Gastroesophageal sphincter (tissue), 4 donors: ENCODE results near the gene MLF1. TPM values are rescaled to one million over a fixed set of nuclear protein-coding genes. Genes with fewer than 3 reads are reported as not detected.
A peak's percentile ranks its signal among the peaks of the same experiment; 100 is the strongest.
"Not testable (repeated sequence)": the region's sequence is repeated elsewhere in the genome, so short reads cannot be mapped to it uniquely, and the experiment has no call there.

Experiments
- ATAC-seq: fragments of 150-250 bp; one replicate; pipeline ENCODE4 v1.9.1; 2016; ENCODE audit warnings: mild to moderate bottlenecking, moderate library complexity
- H3K27ac ChIP-seq, 4 donors: fragments of 200-600 bp; sonication (generic) in 3 of 4; 1 replicate in 3 of 4; 2 replicates in 1 of 4; pipeline ENCODE4 v1.5.1; 2016 to 2019
- H3K27me3 ChIP-seq: fragments of 200-600 bp; sonication (generic); one replicate; pipeline ENCODE4 v1.5.1; 2019
- H3K36me3 ChIP-seq, 2 donors: fragments of 200-600 bp; sonication (generic); one replicate each; pipeline ENCODE4 v1.5.1; 2019; ENCODE audit warnings: control low read depth in 1 of 2
- H3K4me1 ChIP-seq, 3 donors: fragments of 200-600 bp; sonication (generic); 1 replicate in 2 of 3; 2 replicates in 1 of 3; pipeline ENCODE4 v1.5.1; 2016 to 2019; ENCODE audit warnings: control low read depth in 2 of 3
- H3K4me3 ChIP-seq, 2 donors: fragments of 200-600 bp; sonication (generic); one replicate each; pipeline ENCODE4 v1.5.1; 2019; ENCODE audit warnings: mild to moderate bottlenecking in 1 of 2, moderate library complexity in 1 of 2
- H3K9me3 ChIP-seq, 3 donors: fragments of 200-600 bp; sonication (generic); one replicate each; pipeline ENCODE4 v1.5.1; 2017 to 2019; ENCODE audit warnings: control low read depth in 2 of 3
- CTCF ChIP-seq, 4 experiments: fragments of 200-600 bp in 2 of 4; fragments of 450-650 bp in 2 of 4; sonication (generic) in 1 of 4; IDR thresholded peaks; one replicate each; pipeline ENCODE4 v1.5.1; 2017 to 2019; ENCODE audit warnings: antibody characterized with exemption in 4 of 4, mild to moderate bottlenecking in 2 of 4, moderate library complexity in 2 of 4
- EP300 ChIP-seq: sonication (generic); formaldehyde crosslinking; IDR thresholded peaks from one replicate; pipeline ENCODE4 v1.6.1; 2017; ENCODE audit warnings: antibody characterized with exemption, mild to moderate bottlenecking
- POLR2A ChIP-seq, 2 donors: fragments of 450-650 bp; IDR thresholded peaks; one replicate each; pipeline ENCODE4 v1.6.1; 2017; ENCODE audit warnings: antibody characterized with exemption in 2 of 2, mild to moderate bottlenecking in 2 of 2, moderate library complexity in 1 of 2
- POLR2AphosphoS5 ChIP-seq: sonication (generic); formaldehyde crosslinking; IDR thresholded peaks from one replicate; pipeline ENCODE4 v1.6.1; 2017; ENCODE audit warnings: antibody characterized with exemption
- WGBS, 2 donors: methylation state at CpG; one replicate each; pipeline ENCODE4 v1.1.5; 2018; ENCODE audit warnings: low coverage in 1 of 2; 5-methylcytosine and 5-hydroxymethylcytosine counted together
- total RNA-seq, 4 donors: library from RNA; depleted of rRNA; stranded (reverse); fragments of >200 nt; gene quantifications; one replicate each; pipeline ENCODE4 v1.1.0, GENCODE V29; 2016

Gene MLF1
- total RNA-seq, 4 donors from 2014 or later, result 8.1 to 21.2 (median 14.8) TPM

- no peak for TF ChIP-seq EP300
- TF ChIP-seq POLR2A (IDR thresholded peaks at IDR 0.05), result no peak
- no peak for TF ChIP-seq POLR2AphosphoS5
- TF ChIP-seq CTCF (IDR thresholded peaks at IDR 0.05), result peak in 1 of 4 experiments; percentile 35
- Histone ChIP-seq H3K4me1 (no peaks in the 10 kb centered on the region), H3K36me3 (no peaks in the 10 kb centered on the region), H3K9me3 (no peaks in the 10 kb centered on the region), H3K27ac (no peak overlapping the region), H3K4me3 (no peak overlapping the region), H3K27me3 (no peaks in the 10 kb centered on the region)
- no peak for ATAC-seq
Measured at GRCh38 chr3:158532099-158532734, 38.8 kb upstream of the MLF1 start.

- Histone ChIP-seq H3K27me3 (no peaks in the 10 kb centered on the region), H3K9me3 (no peaks in the 10 kb centered on the region), H3K4me3 (no peak overlapping the region), H3K36me3 (no peaks in the 10 kb centered on the region), H3K4me1 (no peaks in the 10 kb centered on the region), H3K27ac (no peak overlapping the region)
- WGBS, 2 donors, result 60% methylated on average over 2 of the region's 2 CpGs; no CpG with 5 or more reads in 1 of the 2 donors
- TF ChIP-seq EP300 (no peak), POLR2AphosphoS5 (no peak), CTCF (IDR thresholded peaks at IDR 0.05) (no peak), POLR2A (IDR thresholded peaks at IDR 0.05) (no peak)
- no peak for ATAC-seq
Measured at GRCh38 chr3:158535918-158536317, 35.1 kb upstream of the MLF1 start.

GRCh38 chr3:158539414-158540014 lies 31.5 kb upstream of the MLF1 start:
- H3K4me3 ChIP-seq, result no peak overlapping the region
- WGBS, 2 donors, result 81 to 93% methylated on average over 3 of the region's 3 CpGs
- ATAC-seq, result no peak
- no peaks in the 10 kb centered on the region for H3K4me1 ChIP-seq
- H3K27ac ChIP-seq, result no peak overlapping the region
- peaks cover 0 to 10% of the 10 kb centered on the region in 2 donors for H3K36me3 ChIP-seq
- TF ChIP-seq POLR2AphosphoS5, result no peak
- TF ChIP-seq EP300, result no peak
- peak in 3 of 4 experiments; percentile 24 to 54 (median 29) for TF ChIP-seq CTCF (IDR thresholded peaks at IDR 0.05)
- no peak for TF ChIP-seq POLR2A (IDR thresholded peaks at IDR 0.05)
- no peaks in the 10 kb centered on the region for H3K9me3 ChIP-seq
- no peaks in the 10 kb centered on the region for H3K27me3 ChIP-seq

GRCh38 chr3:158540066-158540465 lies 30.9 kb upstream of the MLF1 start:
- H3K27me3 ChIP-seq, result no peaks in the 10 kb centered on the region
- TF ChIP-seq POLR2AphosphoS5, result no peak
- no peak for TF ChIP-seq CTCF (IDR thresholded peaks at IDR 0.05)
- TF ChIP-seq POLR2A (IDR thresholded peaks at IDR 0.05), result no peak
- no peak for TF ChIP-seq EP300
- H3K36me3 ChIP-seq, result peaks cover 0 to 10% of the 10 kb centered on the region in 2 donors
- H3K4me1 ChIP-seq, result no peaks in the 10 kb centered on the region
- ATAC-seq, result no peak
- H3K9me3 ChIP-seq, result no peaks in the 10 kb centered on the region
- WGBS, 2 donors, result 93% methylated on average over 1 of the region's 1 CpG; no CpG with 5 or more reads in 1 of the 2 donors
- no peak overlapping the region for H3K27ac ChIP-seq
- H3K4me3 ChIP-seq, result no peak overlapping the region

GRCh38 chr3:158548691-158549090 lies 22.3 kb upstream of the MLF1 start:
- 38 to 54% methylated on average over 4 of the region's 4 CpGs for WGBS, 2 donors
- Histone ChIP-seq H3K9me3 (peaks cover 0 to 5% (median 0%) of the 10 kb centered on the region in 3 donors), H3K4me1 (no peaks in the 10 kb centered on the region), H3K4me3 (no peak overlapping the region), H3K36me3 (peaks cover 0 to 27% of the 10 kb centered on the region in 2 donors), H3K27me3 (no peaks in the 10 kb centered on the region), H3K27ac (no peak overlapping the region)
- no peak for ATAC-seq
- TF ChIP-seq POLR2AphosphoS5, result no peak
- no peak for TF ChIP-seq POLR2A (IDR thresholded peaks at IDR 0.05)

- peaks cover 0 to 24% of the 10 kb centered on the region in 2 donors for H3K36me3 ChIP-seq
Measured at GRCh38 chr3:158549938-158550337, 21.1 kb upstream of the MLF1 start.

More at GRCh38 chr3:158549938-158550337, 21.1 kb upstream of the MLF1 start:
- H3K4me3 ChIP-seq, H3K4me1 ChIP-seq, H3K9me3 ChIP-seq, ATAC-seq, H3K27me3 ChIP-seq, H3K27ac ChIP-seq: not testable (repeated sequence)
- 97% methylated on average over 5 to 6 of the region's 9 CpGs for WGBS, 2 donors
